GM23338 (cell line): ENCODE data around the gene OMP. TPM values are rescaled to one million over a fixed set of nuclear protein-coding genes. Genes with fewer than 3 reads are reported as not detected.

Experiments used
- ATAC-seq: fragments of 200-7000 bp; cut with Tn5 transposase; 3 replicates; pipeline ENCODE4 v1.9.1; 2020
- DNase-seq: peaks from one replicate; pipeline ENCODE4 v3.0.0-alpha.2; 2015; ENCODE audit warnings: low spot score
- H2AFZ ChIP-seq: fragments of 200-600 bp; sonication (generic); 2 replicates; pipeline ENCODE4 v1.8.0; 2016; ENCODE audit warnings: antibody characterized with exemption, mild to moderate bottlenecking, moderate library complexity
- H3F3A ChIP-seq: fragments of 200-600 bp; sonication (generic); replicated peaks from 2 replicates; pipeline ENCODE4 v1.8.0; 2017; ENCODE audit warnings: antibody characterized with exemption, mixed run types, low read depth
- H3K27ac ChIP-seq: fragments of 200-600 bp; sonication (generic); 2 replicates; pipeline ENCODE4 v1.6.1; 2016; ENCODE audit warnings: low read depth
- H3K27me3 ChIP-seq: fragments of 200-600 bp; sonication (generic); 2 replicates; pipeline ENCODE4 v1.8.0; 2016; ENCODE audit warnings: mild to moderate bottlenecking, mixed run types, moderate library complexity; ENCODE audit not compliant: insufficient read depth
- H3K36me3 ChIP-seq: fragments of 200-600 bp; sonication (generic); 2 replicates; pipeline ENCODE4 v1.8.0; 2016; ENCODE audit warnings: mild to moderate bottlenecking; ENCODE audit not compliant: insufficient read depth
- H3K4me1 ChIP-seq: fragments of 200-600 bp; sonication (generic); 2 replicates; pipeline ENCODE4 v1.8.0; 2016; ENCODE audit warnings: mild to moderate bottlenecking, moderate library complexity; ENCODE audit not compliant: insufficient read depth
- H3K4me2 ChIP-seq: fragments of 200-600 bp; sonication (generic); 2 replicates; pipeline ENCODE4 v1.7.1; 2017; ENCODE audit warnings: mixed run types
- H3K4me3 ChIP-seq: fragments of 200-600 bp; sonication (generic); 2 replicates; pipeline ENCODE4 v1.6.1; 2016; ENCODE audit warnings: mixed run types
- H3K79me2 ChIP-seq: fragments of 200-600 bp; sonication (generic); replicated peaks from 2 replicates; pipeline ENCODE4 v1.8.0; 2017; ENCODE audit warnings: mild to moderate bottlenecking; ENCODE audit not compliant: insufficient read depth
- H3K9me2 ChIP-seq: fragments of 200-600 bp; sonication (generic); 2 replicates; pipeline ENCODE4 v1.8.0; 2017; ENCODE audit not compliant: insufficient read depth
- H4K20me1 ChIP-seq: fragments of 200-600 bp; sonication (generic); replicated peaks from 2 replicates; pipeline ENCODE4 v1.8.0; 2017; ENCODE audit warnings: mild to moderate bottlenecking; ENCODE audit not compliant: insufficient read depth
- H3K27ac Mint-ChIP-seq: 2 replicates; pipeline ENCODE4 v1.8.0; 2020; ENCODE audit warnings: inconsistent platforms, mild to moderate bottlenecking, moderate library complexity, mixed read lengths
- H3K27me3 Mint-ChIP-seq: 3 replicates; pipeline ENCODE4 v1.8.0; 2022; ENCODE audit warnings: low read depth, mild to moderate bottlenecking, moderate library complexity, mixed read lengths, inconsistent platforms; ENCODE audit not compliant: insufficient read depth, poor library complexity
- H3K36me3 Mint-ChIP-seq: 3 replicates; pipeline ENCODE4 v1.8.0; 2021; ENCODE audit warnings: low read depth, mild to moderate bottlenecking, inconsistent platforms, moderate library complexity, mixed read lengths
- H3K4me1 Mint-ChIP-seq: 3 replicates; pipeline ENCODE4 v1.8.0; 2020; ENCODE audit warnings: mild to moderate bottlenecking, inconsistent platforms, mixed read lengths
- H3K4me3 Mint-ChIP-seq: 3 replicates; pipeline ENCODE4 v1.8.0; 2021; ENCODE audit warnings: moderate library complexity, mild to moderate bottlenecking, inconsistent platforms, mixed read lengths
- H3K9me3 Mint-ChIP-seq: 3 replicates; pipeline ENCODE4 v1.8.0; 2020; ENCODE audit warnings: moderate library complexity, mild to moderate bottlenecking, inconsistent platforms, mixed read lengths
- CREB1 ChIP-seq: fragments of 250-450 bp; sonication (Bioruptor Pico); IDR thresholded peaks from 2 replicates; pipeline ENCODE4 v1.5.0; 2020; ENCODE audit warnings: low read depth, mild to moderate bottlenecking, moderate library complexity
- CTCF ChIP-seq, 2 experiments: fragments of 200-600 bp in 1 of 2; sonication (generic) in 1 of 2; conservative IDR thresholded peaks; 2 replicates each; pipeline versions ENCODE4 v1.5.1 to v1.6.1; 2016 to 2017; ENCODE audit warnings: antibody characterized with exemption in 2 of 2, low read depth in 2 of 2, mild to moderate bottlenecking in 2 of 2, moderate library complexity in 1 of 2
- EZH2 ChIP-seq: fragments of 200-600 bp; sonication (generic); IDR thresholded peaks from one replicate; pipeline ENCODE4 v1.8.0; 2017; ENCODE audit warnings: antibody characterized with exemption, mild to moderate bottlenecking, low read depth; ENCODE audit not compliant: unreplicated experiment
- EZH2phosphoT487 ChIP-seq: fragments of 200-600 bp; sonication (generic); IDR thresholded peaks from one replicate; pipeline ENCODE4 v1.8.1; 2018; ENCODE audit warnings: antibody characterized with exemption; ENCODE audit not compliant: unreplicated experiment
- JUNB ChIP-seq: IDR thresholded peaks from one replicate; pipeline ENCODE4 v1.6.1; 2016; ENCODE audit warnings: antibody characterized with exemption; ENCODE audit not compliant: unreplicated experiment
- POLR2AphosphoS5 ChIP-seq: IDR thresholded peaks from 2 replicates; pipeline ENCODE4 v1.6.1; 2016; ENCODE audit warnings: antibody characterized with exemption, low read depth
- REST ChIP-seq: IDR thresholded peaks from one replicate; pipeline ENCODE4 v1.6.1; 2018; ENCODE audit warnings: antibody characterized with exemption; ENCODE audit not compliant: unreplicated experiment
- STAT1 ChIP-seq: IDR thresholded peaks from one replicate; pipeline ENCODE4 v1.6.1; 2016; ENCODE audit warnings: antibody characterized with exemption; ENCODE audit not compliant: unreplicated experiment
- ZNF331 ChIP-seq: fragments of 250-450 bp; sonication (Bioruptor Pico); IDR thresholded peaks from 2 replicates; pipeline ENCODE4 v1.5.0; 2020; ENCODE audit warnings: low read depth, mild to moderate bottlenecking, moderate library complexity
- ZNF462 ChIP-seq: fragments of 250-450 bp; sonication (Bioruptor Pico); IDR thresholded peaks from 2 replicates; pipeline ENCODE4 v1.5.0; 2020; ENCODE audit warnings: mild to moderate bottlenecking, moderate library complexity
- polyA plus RNA-seq: library from polyadenylated mRNA; unstranded; fragments of >200 nt; fragmentation: Nextera tagmentation; extraction: Ambion mirVana; gene quantifications from 2 replicates; pipeline ENCODE4 v1.2.1, GENCODE V29; 2016
- total RNA-seq: library from RNA; depleted of rRNA; stranded (reverse); fragments of >200 nt; shearing (Covaris generic); gene quantifications from 2 replicates; pipeline ENCODE4 v1.2.3, GENCODE V29; 2014
- TF ChIP-seq, protein P1 (sequence below): IDR thresholded peaks from 2 replicates; pipeline ENCODE4 v1.6.1; 2016; ENCODE audit warnings: antibody characterized with exemption

Gene OMP
- total and polyA plus RNA-seq, 2 experiments from 2014 or later, result 1.0 TPM; not detected in 1

DNA sequence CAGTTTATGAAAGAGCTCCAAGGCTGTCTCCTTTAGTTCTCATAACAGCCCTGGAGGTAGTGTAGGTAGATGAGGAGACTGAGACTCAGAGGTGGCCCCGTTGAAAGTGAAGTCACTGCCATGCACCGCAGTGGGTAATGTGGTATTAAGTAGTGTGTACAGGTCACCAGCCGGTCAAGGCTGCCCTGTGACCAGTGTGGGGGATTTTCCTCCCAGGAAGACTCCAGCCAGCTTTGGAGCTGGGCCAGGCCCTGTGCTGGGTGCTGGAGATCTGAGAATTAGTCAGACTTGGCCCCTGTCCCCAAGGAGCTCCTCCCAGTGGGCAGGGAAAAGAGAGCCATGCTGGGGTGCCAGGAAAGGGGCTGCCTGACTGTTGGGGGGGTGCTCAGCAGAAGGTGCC is 5.3 kb downstream of the OMP start:
- Histone ChIP-seq H3K27ac (no peak overlapping the region), H3K4me3 (no peak overlapping the region), H4K20me1 (no peaks in the 10 kb centered on the region), H3K36me3 (no peaks in the 10 kb centered on the region), H3K79me2 (no peaks in the 10 kb centered on the region), H3K4me2 (no peak overlapping the region), H3F3A (no peaks in the 10 kb centered on the region), H2AFZ (no peak overlapping the region), H3K4me1 (no peaks in the 10 kb centered on the region), H3K27me3 (no peaks in the 10 kb centered on the region), H3K9me2 (no peaks in the 10 kb centered on the region)
- Mint-ChIP-seq H3K36me3 (no peaks in the 10 kb centered on the region; the same call in 2 of the 3 replicates), H3K27me3 (peaks cover 10% of the 10 kb centered on the region), H3K4me1 (no peaks in the 10 kb centered on the region; the same call in 2 of the 3 replicates), H3K27ac (no peak overlapping the region), H3K4me3 (no peak overlapping the region), H3K9me3 (no peaks in the 10 kb centered on the region)
- no peak for TF ChIP-seq REST
- no peak for TF ChIP-seq CTCF (conservative IDR thresholded peaks at IDR 0.05; ENCODE audit: low read depth in 2 of 2)
- no peak for TF ChIP-seq POLR2AphosphoS5
- no peak for TF ChIP-seq STAT1
- no peak for TF ChIP-seq ZNF331 (CRISPR knock-in tag)
- no peak for TF ChIP-seq CREB1 (CRISPR knock-in tag)
- TF ChIP-seq EZH2, result no peak
- TF ChIP-seq EZH2phosphoT487, result no peak
- TF ChIP-seq, protein P1, sequence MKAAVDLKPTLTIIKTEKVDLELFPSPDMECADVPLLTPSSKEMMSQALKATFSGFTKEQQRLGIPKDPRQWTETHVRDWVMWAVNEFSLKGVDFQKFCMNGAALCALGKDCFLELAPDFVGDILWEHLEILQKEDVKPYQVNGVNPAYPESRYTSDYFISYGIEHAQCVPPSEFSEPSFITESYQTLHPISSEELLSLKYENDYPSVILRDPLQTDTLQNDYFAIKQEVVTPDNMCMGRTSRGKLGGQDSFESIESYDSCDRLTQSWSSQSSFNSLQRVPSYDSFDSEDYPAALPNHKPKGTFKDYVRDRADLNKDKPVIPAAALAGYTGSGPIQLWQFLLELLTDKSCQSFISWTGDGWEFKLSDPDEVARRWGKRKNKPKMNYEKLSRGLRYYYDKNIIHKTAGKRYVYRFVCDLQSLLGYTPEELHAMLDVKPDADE, result no peak
- TF ChIP-seq JUNB, result no peak
- no peak for TF ChIP-seq ZNF462 (CRISPR knock-in tag)
- DNase-seq (no peak), ATAC-seq (no peak)
